ENCODE measurements around the gene TRIAP1.

The TRIAP1 gene

DNA sequence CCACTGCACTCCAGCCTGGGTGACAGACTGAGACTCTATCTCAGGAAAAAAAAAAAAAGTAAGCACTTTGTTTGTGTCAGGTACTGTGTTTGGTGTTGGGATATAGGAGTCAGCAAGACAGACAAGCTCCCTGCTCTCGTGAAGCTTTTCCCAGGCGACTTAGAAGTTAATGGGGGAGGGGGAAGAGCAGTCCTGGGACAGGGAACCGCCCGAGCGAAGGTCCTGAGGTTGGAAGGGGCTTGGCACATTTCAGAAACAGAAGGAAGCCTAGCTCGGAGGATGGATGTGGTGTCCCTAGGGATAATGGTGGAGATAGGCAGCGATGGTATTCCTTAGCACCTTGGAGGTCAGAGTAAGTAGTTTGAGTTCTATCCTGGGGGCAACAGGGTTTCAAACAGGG lies 16.8 kb downstream of the TRIAP1 start:
- no peak for DNase-seq (ENCODE audit: low spot score)

GRCh38 chr12:120428597-120429229 lies 17.5 kb downstream of the TRIAP1 start:
- no peak for DNase-seq (ENCODE audit: low spot score)

- no peak for DNase-seq (ENCODE audit: low spot score)
These were observed 20.4 kb downstream of the TRIAP1 start for GRCh38 chr12:120425797-120426196.

GRCh38 chr12:120422892-120423456 lies 23.2 kb downstream of the TRIAP1 start:
- no peak for DNase-seq (ENCODE audit: low spot score)

- no peak for DNase-seq (ENCODE audit: low spot score)
These were observed 24.5 kb downstream of the TRIAP1 start for GRCh38 chr12:120421701-120422100.

GRCh38 chr12:120417917-120418580 lies 28.1 kb downstream of the TRIAP1 start:
- DNase-seq (ENCODE audit: low spot score) = no peak

DNA sequence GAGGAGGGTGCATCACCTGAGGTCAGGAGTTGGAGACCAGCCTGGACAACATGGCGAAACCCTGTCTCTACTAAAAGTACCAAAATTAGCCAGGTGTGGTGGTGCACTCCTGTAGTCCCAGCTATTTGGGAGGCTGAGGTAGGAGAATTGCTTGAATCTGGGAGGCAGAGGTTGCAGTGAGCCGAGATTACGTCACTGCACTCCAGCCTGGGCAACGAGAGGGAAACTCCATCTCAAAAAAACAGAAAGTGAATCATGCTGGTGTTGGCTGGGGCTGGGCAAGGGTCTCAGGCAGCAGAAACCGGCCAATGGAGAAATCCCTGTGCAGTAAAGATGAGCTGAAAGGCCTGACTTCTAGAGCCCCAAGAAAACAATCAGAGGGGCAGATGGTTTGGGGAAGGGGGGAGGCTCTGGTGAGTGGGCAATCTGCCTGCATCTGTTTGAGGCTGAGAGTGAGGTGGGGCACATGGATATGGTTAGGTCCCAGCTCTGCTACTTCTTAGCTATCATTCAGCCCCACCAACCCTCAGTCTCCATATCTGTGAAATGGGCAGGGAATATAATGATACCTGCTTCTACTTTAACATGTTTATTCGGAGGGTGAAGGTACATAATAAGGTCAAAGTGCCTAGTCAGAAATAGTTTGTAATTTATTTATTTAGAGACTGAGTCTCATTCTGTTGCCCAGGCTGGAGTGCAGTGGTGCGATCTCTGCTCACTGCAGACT lies 29.5 kb downstream of the TRIAP1 start:
- DNase-seq (ENCODE audit: low spot score) = no peak

- no peak for DNase-seq (ENCODE audit: low spot score)
These were observed 32.1 kb downstream of the TRIAP1 start for GRCh38 chr12:120413901-120414695.

- DNase-seq (ENCODE audit: low spot score) = no peak
These were observed 33.8 kb downstream of the TRIAP1 start for GRCh38 chr12:120412421-120412820.

GRCh38 chr12:120408771-120409170 lies 37.4 kb downstream of the TRIAP1 start:
- DNase-seq (ENCODE audit: low spot score) = no peak

DNA sequence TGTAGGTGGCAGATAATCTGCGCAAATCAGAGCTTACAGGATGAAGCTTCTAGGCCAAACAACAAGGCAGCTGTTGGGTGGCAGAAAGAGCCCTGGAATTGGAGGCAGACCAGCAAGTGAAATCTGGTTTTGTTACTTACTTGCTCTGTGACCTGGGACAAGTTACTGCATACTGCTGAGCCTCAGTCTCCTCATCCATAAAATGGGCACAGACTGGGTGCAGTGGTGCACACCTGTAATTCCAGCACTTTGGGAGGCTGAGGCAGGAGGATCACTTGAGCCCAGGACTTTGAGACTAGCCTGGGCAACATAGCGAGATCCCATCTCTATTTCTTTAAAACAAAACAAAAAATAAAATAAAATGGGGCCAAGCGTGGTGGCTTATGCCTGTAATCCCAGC lies 39.6 kb downstream of the TRIAP1 start:
- DNase-seq (ENCODE audit: low spot score) = no peak

DNA sequence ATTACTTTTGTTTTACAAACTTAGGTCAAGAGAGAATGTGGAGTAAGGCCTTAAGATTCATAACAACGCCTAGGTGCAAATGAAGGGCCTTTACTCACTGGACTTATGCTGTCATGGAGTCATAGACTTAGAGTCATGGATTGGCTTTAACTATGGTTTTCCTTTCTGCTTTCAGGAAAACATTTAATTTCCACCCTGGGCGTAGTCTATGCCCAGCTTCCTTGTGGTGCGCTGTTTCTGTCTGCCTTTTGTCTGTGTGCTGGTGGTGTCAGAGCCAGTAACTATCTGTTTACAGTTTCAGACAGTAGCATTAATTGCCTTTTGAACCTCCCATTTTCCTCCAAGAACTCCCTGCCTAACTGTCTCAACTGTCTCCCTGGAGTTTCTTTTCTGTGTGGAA lies 40.1 kb downstream of the TRIAP1 start:
- no peak for DNase-seq (ENCODE audit: low spot score)

DNA sequence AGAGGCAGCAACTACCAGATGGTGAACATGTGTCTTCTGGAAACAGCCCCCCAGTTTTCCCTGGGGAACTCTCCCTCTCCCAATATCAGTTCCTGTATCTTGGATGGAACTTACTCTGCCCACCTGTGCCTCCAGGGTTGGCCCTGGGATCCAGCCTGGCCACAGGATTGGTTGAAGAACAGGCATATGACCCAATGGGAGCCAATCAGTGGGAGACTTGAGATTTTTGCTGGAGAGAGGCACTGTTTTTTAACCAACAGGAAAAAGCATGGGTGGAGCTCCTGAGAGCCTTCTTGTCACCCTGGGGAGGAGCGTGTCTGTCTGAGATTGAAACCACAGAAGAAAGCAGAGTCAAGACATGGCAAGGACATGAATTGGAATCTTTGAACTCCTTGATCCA lies 41.9 kb downstream of the TRIAP1 start:
- DNase-seq (ENCODE audit: low spot score) = no peak

- DNase-seq (ENCODE audit: low spot score) = no peak
These were observed 42.3 kb downstream of the TRIAP1 start for GRCh38 chr12:120403869-120404268.

GRCh38 chr12:120402217-120402616 lies 44.0 kb downstream of the TRIAP1 start:
- no peak for DNase-seq (ENCODE audit: low spot score)

DNA sequence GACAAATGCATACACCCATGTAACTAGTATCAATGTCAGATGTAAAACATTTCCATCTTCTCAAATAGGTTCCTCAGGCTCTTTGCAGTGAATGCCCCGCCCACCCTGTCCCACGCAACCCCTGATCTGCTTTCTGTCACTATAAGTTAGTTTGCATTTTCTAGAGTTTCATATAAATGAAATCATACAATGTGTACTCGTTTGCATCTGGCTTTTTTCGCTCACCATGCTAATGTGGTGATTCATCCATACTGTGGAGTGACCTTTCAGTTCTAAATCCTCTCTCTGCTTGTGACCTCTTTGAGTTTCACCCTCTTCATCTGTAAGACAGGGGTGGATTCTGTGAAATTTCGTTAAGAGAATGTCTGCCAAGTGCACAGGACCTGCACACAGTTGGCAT lies 46.7 kb downstream of the TRIAP1 start:
- no peak for DNase-seq (ENCODE audit: low spot score)

GRCh38 chr12:120397824-120398540 lies 48.2 kb downstream of the TRIAP1 start:
- no peak for DNase-seq (ENCODE audit: low spot score)

DNA sequence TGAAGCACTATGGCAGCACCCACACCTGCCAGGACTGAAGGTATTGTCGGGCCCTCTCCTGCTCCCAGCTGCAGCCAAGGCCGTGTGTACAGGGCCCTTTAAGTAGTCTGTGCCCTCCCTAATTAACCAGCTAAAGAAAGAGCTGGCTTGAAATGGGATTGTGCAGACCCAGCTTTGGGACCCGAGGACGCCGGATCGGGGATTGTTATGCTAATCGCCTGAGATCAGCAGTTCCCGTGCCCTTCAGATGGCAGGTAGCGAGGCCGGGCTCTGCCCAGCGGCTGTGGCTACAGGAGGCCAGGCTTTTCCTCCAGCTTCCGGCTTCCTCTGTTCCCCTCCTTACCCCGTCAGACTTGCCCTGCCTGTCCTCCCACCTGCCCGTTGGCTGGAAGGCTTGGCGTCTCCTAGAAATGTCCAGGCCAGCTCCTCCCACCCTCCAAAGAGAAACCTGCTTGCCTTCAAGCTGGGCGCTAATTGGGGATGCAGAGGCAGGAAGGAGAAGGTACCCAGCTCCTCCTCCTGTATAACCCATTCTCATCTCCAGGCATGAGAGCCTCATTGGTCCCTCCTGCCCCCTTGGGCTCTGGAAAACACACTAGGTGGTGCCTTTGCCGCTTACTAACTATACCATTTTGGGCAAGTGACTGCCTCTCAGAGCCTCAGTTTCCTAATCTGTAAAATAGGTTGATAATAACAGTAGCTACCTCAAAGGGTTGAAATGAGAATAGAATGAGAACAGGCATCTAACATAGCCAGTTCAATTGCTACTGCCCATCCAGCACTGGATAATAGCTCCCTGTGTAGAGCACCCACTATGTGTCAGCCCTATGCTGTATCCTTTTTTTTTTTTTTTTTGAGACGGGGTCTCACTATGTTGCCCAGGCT lies 51.5 kb downstream of the TRIAP1 start:
- no peak for DNase-seq (ENCODE audit: low spot score)
